Caki2 (cell line): ENCODE measurements around the gene AEBP1. TPM values are rescaled to one million over a fixed set of nuclear protein-coding genes. Genes with fewer than 3 reads are reported as not detected.
"Not testable (repeated sequence)": the region's sequence is repeated elsewhere in the genome, so short reads cannot be mapped to it uniquely, and the experiment has no call there.

Experiments used
- DNase-seq: peaks from one replicate; pipeline ENCODE4 v3.0.0-alpha.2; 2015; ENCODE audit warnings: low read depth
- in situ Hi-C: cut with HindIII; loops from 2 replicates; pipeline ENCODE4 v1.10.0; 2016; ENCODE audit warnings: low sequenced_read_pairs, low pct_unique_long_range_greater_than_20kb, mixed read lengths
- total RNA-seq: library from RNA; depleted of rRNA; stranded (reverse); fragments of >200 nt; shearing (Covaris generic); gene quantifications from 2 replicates; pipeline ENCODE4 v1.2.3, GENCODE V29; 2014; ENCODE audit warnings: low replicate concordance

AEBP1 gene
- total RNA-seq, 1 experiment from 2014 or later: not detected

- DNase-seq: no peak
- in situ Hi-C loops: no loop called here
Observed at GRCh38 chr7:44111761-44112160, 7.6 kb downstream of the AEBP1 start.

- no peak for DNase-seq
- in situ Hi-C loops: no loop called here
Observed at GRCh38 chr7:44112231-44112996, 8.3 kb downstream of the AEBP1 start.

- in situ Hi-C loops: no loop called here
- no peak for DNase-seq
Observed at GRCh38 chr7:44112997-44113763, 9.0 kb downstream of the AEBP1 start.

GRCh38 chr7:44113764-44114354 is 9.7 kb downstream of the AEBP1 start:
- no peak for DNase-seq
- in situ Hi-C loops: no loop called here

GRCh38 chr7:44114586-44115310 is 10.6 kb downstream of the AEBP1 start:
- in situ Hi-C loops: no loop called here
- no peak for DNase-seq

- DNase-seq: no peak
- in situ Hi-C loops: no loop called here
Observed at GRCh38 chr7:44116087-44116788, 12.1 kb downstream of the AEBP1 start.

GRCh38 chr7:44116789-44117666 is 12.9 kb downstream of the AEBP1 start:
- DNase-seq: no peak
- in situ Hi-C loops: no loop called here

GRCh38 chr7:44117801-44118429 is 13.8 kb downstream of the AEBP1 start:
- in situ Hi-C loops: no loop called here
- DNase-seq: no peak

GRCh38 chr7:44119829-44120380 is 15.8 kb downstream of the AEBP1 start:
- DNase-seq: no peak
- in situ Hi-C loops: no loop called here

GRCh38 chr7:44120395-44120794 is 16.2 kb downstream of the AEBP1 start:
- in situ Hi-C loops: no loop called here
- DNase-seq: no peak

GRCh38 chr7:44121761-44122420 is 17.7 kb downstream of the AEBP1 start:
- in situ Hi-C loops: no loop called here
- no peak for DNase-seq

- no peak for DNase-seq
- in situ Hi-C loops: no loop called here
Observed at GRCh38 chr7:44122529-44122928, 18.4 kb downstream of the AEBP1 start.

- in situ Hi-C loops: no loop called here
- peak; percentile 95 for DNase-seq
Observed at GRCh38 chr7:44123190-44124003, 19.3 kb downstream of the AEBP1 start, which contains the start of gene POLD2. Gene POLD2, minus strand, starts transcription at chr7:44123548. Its CDS starts 1,495 bp downstream, at chr7:44122053.

GRCh38 chr7:44124822-44125202 is 20.7 kb downstream of the AEBP1 start:
- no peak for DNase-seq
- in situ Hi-C loops: no loop called here

- in situ Hi-C loops: not testable (repeated sequence)
Observed at GRCh38 chr7:44126574-44126973, 22.4 kb downstream of the AEBP1 start.

More at GRCh38 chr7:44126574-44126973, 22.4 kb downstream of the AEBP1 start:
- DNase-seq: not testable (repeated sequence)
